Thyroid gland (tissue), 4 donors: ENCODE data around the gene HSD17B14.

Experiments used
- POLR2A ChIP-seq, 2 donors: fragments of 450-650 bp; IDR thresholded peaks; one replicate each; pipeline ENCODE4 v1.6.1; 2017; ENCODE audit warnings: antibody characterized with exemption in 2 of 2, mild to moderate bottlenecking in 2 of 2, moderate library complexity in 1 of 2
- TF ChIP-seq, protein P1 (sequence below), 6 experiments: fragments of 200-600 bp in 3 of 6; fragments of 450-650 bp in 3 of 6; sonication (generic) in 3 of 6; IDR thresholded peaks; one replicate each; pipeline ENCODE4 v1.5.1; 2016 to 2019; ENCODE audit warnings: antibody characterized with exemption in 6 of 6, mild to moderate bottlenecking in 2 of 6, inconsistent platforms in 1 of 6, moderate library complexity in 1 of 6

DNA sequence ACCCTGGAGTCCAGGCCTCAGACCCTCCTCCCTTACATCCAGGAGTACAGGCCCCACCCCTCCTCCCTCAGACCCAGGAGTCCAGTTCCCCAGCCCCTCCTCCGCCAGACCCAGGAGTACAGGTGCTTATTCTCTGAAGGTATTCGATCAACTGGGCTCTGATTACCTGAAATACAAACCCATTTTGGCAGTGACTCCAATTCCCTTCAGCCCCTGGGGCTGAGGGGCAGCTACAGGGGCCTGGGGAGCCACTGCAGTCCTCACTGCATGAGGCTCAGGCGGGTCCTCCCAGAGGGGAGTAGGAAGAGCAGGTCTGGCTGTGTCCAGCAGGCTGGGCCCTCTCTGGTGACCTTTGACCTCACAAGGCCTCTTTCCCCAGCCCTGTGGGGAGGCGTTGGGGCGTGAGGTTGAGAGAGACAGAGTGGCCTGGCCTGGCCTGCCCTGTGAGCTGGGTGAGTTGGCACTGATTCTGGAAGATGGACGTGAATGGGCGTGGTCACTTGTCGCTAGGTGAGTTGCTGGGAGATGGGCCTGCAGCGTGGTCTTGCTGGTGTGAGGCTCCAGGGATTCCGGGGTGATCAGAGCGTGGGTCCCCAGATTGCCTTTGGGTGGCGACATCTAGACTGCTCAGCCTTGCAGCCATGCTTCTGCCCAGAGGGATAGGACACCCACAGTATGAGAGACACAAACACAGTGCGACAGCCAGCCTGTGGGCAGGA, 28.5 kb downstream of the HSD17B14 start:
- TF ChIP-seq, protein P1, sequence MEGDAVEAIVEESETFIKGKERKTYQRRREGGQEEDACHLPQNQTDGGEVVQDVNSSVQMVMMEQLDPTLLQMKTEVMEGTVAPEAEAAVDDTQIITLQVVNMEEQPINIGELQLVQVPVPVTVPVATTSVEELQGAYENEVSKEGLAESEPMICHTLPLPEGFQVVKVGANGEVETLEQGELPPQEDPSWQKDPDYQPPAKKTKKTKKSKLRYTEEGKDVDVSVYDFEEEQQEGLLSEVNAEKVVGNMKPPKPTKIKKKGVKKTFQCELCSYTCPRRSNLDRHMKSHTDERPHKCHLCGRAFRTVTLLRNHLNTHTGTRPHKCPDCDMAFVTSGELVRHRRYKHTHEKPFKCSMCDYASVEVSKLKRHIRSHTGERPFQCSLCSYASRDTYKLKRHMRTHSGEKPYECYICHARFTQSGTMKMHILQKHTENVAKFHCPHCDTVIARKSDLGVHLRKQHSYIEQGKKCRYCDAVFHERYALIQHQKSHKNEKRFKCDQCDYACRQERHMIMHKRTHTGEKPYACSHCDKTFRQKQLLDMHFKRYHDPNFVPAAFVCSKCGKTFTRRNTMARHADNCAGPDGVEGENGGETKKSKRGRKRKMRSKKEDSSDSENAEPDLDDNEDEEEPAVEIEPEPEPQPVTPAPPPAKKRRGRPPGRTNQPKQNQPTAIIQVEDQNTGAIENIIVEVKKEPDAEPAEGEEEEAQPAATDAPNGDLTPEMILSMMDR (IDR thresholded peaks at IDR 0.05) = no peak
- no peak for TF ChIP-seq POLR2A (IDR thresholded peaks at IDR 0.05)
